Suprapubic skin (tissue), 4 donors: ENCODE results near the gene ATP5F1C. TPM values are rescaled to one million over a fixed set of nuclear protein-coding genes. Genes with fewer than 3 reads are reported as not detected.
"Not testable (repeated sequence)": the region's sequence is repeated elsewhere in the genome, so short reads cannot be mapped to it uniquely, and the experiment has no call there.

ENCODE experiments used
- DNase-seq, 2 donors: peaks; one replicate each; pipeline ENCODE4 v3.0.0-alpha.2; 2019; ENCODE audit warnings: low spot score in 2 of 2
- H3K27ac ChIP-seq: fragments of 200-600 bp; sonication (generic); one replicate; pipeline ENCODE4 v1.5.1; 2019
- H3K27me3 ChIP-seq: fragments of 200-600 bp; sonication (generic); one replicate; pipeline ENCODE4 v1.5.1; 2019
- H3K36me3 ChIP-seq: fragments of 200-600 bp; sonication (generic); one replicate; pipeline ENCODE4 v1.5.1; 2019
- H3K4me1 ChIP-seq: fragments of 200-600 bp; sonication (generic); one replicate; pipeline ENCODE4 v1.5.1; 2019
- H3K4me3 ChIP-seq: fragments of 200-600 bp; sonication (generic); one replicate; pipeline ENCODE4 v1.5.1; 2019; ENCODE audit warnings: mild to moderate bottlenecking
- H3K9me3 ChIP-seq: fragments of 200-600 bp; sonication (generic); one replicate; pipeline ENCODE4 v1.5.1; 2019
- EP300 ChIP-seq: sonication (generic); formaldehyde crosslinking; IDR thresholded peaks from one replicate; pipeline ENCODE4 v1.6.1; 2017; ENCODE audit warnings: antibody characterized with exemption
- POLR2A ChIP-seq, 2 donors: fragments of 450-650 bp; IDR thresholded peaks; one replicate each; pipeline ENCODE4 v1.6.1; 2017; ENCODE audit warnings: antibody characterized with exemption in 2 of 2, mild to moderate bottlenecking in 2 of 2, moderate library complexity in 2 of 2
- POLR2AphosphoS5 ChIP-seq, 3 donors: sonication (generic); formaldehyde crosslinking; IDR thresholded peaks; one replicate each; pipeline ENCODE4 v1.6.1; 2017; ENCODE audit warnings: antibody characterized with exemption in 3 of 3
- WGBS: methylation state at CpG from one replicate; pipeline ENCODE4 v1.1.5; 2018; 5-methylcytosine and 5-hydroxymethylcytosine counted together
- total RNA-seq, 4 donors: library from RNA; depleted of rRNA; stranded (reverse); fragments of >200 nt; gene quantifications; one replicate each; pipeline ENCODE4 v1.1.0, GENCODE V29; 2016
- TF ChIP-seq, protein P1 (sequence below), 2 donors: fragments of 200-600 bp in 1 of 2; fragments of 450-650 bp in 1 of 2; sonication (generic) in 1 of 2; IDR thresholded peaks; one replicate each; pipeline ENCODE4 v1.5.1; 2016 to 2019; ENCODE audit warnings: antibody characterized with exemption in 2 of 2, mild to moderate bottlenecking in 1 of 2, moderate library complexity in 1 of 2

ATP5F1C gene
- total RNA-seq, result 100 to 1,000 TPM; 188 to 226 (median 205) TPM

DNA sequence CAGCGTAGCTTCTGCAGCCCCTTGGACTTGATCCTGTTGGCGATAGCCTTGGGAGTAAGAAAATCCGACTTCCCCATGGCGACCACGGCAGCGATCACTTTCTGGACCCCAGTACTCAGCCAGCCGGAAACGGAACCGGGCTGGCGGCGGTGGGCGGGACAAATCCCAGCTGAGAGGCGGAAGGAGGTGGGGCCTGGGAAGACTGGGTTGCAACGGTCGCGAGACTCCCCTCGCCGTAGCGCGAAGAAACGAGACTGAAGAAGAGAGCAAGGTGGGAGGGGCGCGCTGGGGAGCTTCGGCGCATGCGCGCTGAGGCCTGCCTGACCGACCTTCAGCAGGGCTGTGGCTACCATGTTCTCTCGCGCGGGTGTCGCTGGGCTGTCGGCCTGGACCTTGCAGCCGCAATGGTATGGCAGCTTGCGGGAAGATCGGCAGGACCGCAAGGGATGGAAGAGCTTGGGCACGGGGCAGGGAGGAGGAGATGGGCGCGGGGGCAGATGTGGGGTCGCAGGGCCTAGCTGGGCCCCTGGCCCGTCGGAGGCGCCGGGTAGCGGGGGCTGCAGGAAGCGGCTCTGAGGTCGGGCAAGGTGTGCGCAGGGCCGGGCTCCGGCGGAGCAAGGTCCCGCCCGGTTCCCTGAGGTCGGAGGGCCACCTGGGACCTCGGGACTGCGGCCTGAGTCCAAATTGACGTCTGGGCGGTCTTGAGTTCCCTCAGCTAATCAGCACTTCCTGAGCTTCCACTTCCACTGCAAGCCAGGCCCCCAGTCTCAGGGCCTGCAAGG lies at the start of gene ATP5F1C, which contains the start of gene KIN:
TSS of gene ATP5F1C (plus strand) at position 321 of the 782 bp plus-strand sequence. CDS start at position 352, 31 bp downstream.
TSS of gene KIN (minus strand) at position 137 of the 782 bp plus-strand sequence. CDS start at position 77, 60 bp downstream.
- Histone ChIP-seq H3K27ac (peak within 1 kb of the TSS; percentile 93), H3K4me1 (peaks cover 61% of the 10 kb centered on the region), H3K36me3 (no peaks in the 10 kb centered on the region), H3K27me3 (no peaks in the 10 kb centered on the region), H3K9me3 (no peaks in the 10 kb centered on the region), H3K4me3 (peak within 1 kb of the TSS; percentile 98)
- DNase-seq, result peak; percentile 98
- 0% methylated on average over 10 of the region's 59 CpGs for WGBS
- TF ChIP-seq POLR2AphosphoS5 (IDR thresholded peaks at IDR 0.05) (peak in 2 of 3 donors; percentile 43 to 72), EP300 (peak; percentile 9), POLR2A (IDR thresholded peaks at IDR 0.05) (peak; percentile 33 to 84)
- TF ChIP-seq, protein P1, sequence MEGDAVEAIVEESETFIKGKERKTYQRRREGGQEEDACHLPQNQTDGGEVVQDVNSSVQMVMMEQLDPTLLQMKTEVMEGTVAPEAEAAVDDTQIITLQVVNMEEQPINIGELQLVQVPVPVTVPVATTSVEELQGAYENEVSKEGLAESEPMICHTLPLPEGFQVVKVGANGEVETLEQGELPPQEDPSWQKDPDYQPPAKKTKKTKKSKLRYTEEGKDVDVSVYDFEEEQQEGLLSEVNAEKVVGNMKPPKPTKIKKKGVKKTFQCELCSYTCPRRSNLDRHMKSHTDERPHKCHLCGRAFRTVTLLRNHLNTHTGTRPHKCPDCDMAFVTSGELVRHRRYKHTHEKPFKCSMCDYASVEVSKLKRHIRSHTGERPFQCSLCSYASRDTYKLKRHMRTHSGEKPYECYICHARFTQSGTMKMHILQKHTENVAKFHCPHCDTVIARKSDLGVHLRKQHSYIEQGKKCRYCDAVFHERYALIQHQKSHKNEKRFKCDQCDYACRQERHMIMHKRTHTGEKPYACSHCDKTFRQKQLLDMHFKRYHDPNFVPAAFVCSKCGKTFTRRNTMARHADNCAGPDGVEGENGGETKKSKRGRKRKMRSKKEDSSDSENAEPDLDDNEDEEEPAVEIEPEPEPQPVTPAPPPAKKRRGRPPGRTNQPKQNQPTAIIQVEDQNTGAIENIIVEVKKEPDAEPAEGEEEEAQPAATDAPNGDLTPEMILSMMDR (IDR thresholded peaks at IDR 0.05), result no peak

DNA sequence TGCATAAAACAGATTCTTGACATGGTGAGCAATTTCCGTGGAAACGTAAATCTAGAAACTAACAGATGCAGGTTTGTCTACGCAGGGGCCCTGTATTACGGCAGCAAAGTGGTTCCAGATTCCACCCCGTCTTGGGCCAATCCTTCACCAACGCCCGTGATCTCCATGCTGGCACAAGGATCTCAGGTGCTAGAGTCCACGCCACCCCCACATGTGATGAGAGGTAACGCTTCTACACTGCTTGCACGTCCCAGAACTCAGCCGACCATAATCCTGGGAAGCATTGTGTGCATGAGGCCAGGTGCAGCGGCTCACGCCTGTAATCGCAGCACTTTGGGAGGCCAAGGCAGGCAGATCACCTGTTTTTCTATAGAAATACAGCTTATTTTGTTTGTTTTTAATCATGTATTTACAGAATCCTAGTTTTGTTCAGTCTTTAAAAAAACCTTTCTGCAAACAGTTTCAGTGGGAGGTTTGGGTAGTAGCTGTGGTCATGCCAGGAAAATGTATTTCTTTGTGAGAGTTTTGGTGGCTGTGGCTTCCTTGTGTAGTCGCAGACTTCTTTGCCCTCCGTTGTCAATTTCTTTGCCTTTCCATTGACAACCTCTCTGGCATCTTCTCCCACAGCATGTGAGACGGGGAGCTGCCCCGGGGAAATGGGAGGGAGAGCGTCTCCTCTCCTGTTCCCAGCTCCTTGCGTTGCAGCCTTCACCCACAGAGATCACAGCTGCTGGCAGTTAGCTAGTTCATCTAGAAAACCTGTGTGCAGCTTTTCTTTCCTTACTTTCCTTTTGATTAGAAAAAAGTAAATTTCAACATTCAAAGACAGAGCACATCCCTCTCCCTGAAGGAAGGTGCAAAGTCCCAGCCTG lies 49.2 kb upstream of the ATP5F1C start:
- no peak overlapping the region for H3K4me3 ChIP-seq
- TF ChIP-seq POLR2A (IDR thresholded peaks at IDR 0.05) (no peak), POLR2AphosphoS5 (IDR thresholded peaks at IDR 0.05) (no peak), EP300 (no peak)
- TF ChIP-seq, protein P1 (IDR thresholded peaks at IDR 0.05), result no peak
- WGBS, result 64% methylated on average over 20 of the region's 20 CpGs
- H3K4me1 ChIP-seq, result no peaks in the 10 kb centered on the region
- no peaks in the 10 kb centered on the region for H3K36me3 ChIP-seq
- no peaks in the 10 kb centered on the region for H3K9me3 ChIP-seq
- peaks cover 4% of the 10 kb centered on the region for H3K27me3 ChIP-seq
- H3K27ac ChIP-seq, result no peak overlapping the region
- DNase-seq, result no peak

DNA sequence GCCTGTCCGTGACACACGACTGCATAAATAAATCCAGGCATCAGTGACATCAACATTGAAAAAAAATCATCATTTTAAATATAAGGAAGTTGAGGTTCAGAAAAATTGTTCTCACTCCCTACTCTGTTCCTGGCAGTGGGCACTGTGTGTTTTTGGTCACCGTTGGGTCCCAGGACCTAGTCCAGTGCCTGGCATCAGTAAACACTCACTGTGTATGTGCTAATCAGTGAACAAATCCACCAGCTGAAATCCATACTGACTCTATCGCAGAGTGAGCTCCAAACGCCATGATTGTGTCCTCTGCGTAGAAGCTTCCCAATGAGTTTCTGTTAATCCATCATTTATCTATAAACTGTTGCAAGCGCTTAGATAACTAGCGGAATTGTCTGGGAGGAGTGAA lies 43.7 kb upstream of the ATP5F1C start:
- Histone ChIP-seq H3K9me3 (no peaks in the 10 kb centered on the region), H3K27ac (no peak overlapping the region), H3K27me3 (no peaks in the 10 kb centered on the region), H3K36me3 (no peaks in the 10 kb centered on the region), H3K4me3 (no peak overlapping the region), H3K4me1 (no peaks in the 10 kb centered on the region)
- 92% methylated on average over 8 of the region's 8 CpGs for whole genome bisulfite sequencing
- no peak for DNase-seq
- TF ChIP-seq, protein P1 (IDR thresholded peaks at IDR 0.05), result no peak
- TF ChIP-seq POLR2A (IDR thresholded peaks at IDR 0.05), result no peak

DNA sequence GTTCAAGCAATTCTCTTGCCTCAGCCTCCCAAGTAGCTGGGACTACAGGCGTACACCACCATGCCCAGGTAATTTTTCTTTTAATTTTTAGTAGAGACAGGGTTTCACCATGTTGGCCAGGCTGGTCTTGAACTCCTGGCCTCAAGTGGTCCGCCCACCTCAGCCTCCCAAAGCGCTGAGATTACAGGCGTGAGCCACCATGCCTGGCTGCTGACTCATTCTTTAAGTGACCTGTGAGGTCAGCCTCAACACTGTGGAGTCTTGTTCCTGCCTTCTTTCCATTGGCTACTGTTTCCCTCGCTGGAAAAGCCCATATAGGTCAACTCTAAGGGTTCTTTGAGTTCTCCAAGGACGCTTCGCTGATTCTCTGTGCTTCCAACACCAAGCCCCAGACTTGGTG lies 39.3 kb upstream of the ATP5F1C start:
- H3K9me3 ChIP-seq, H3K4me3 ChIP-seq, DNase-seq, H3K27ac ChIP-seq, H3K4me1 ChIP-seq, H3K27me3 ChIP-seq: not testable (repeated sequence)
- peaks cover 17% of the 10 kb centered on the region for H3K36me3 ChIP-seq
- WGBS, result 93% methylated on average over 7 of the region's 7 CpGs

DNA sequence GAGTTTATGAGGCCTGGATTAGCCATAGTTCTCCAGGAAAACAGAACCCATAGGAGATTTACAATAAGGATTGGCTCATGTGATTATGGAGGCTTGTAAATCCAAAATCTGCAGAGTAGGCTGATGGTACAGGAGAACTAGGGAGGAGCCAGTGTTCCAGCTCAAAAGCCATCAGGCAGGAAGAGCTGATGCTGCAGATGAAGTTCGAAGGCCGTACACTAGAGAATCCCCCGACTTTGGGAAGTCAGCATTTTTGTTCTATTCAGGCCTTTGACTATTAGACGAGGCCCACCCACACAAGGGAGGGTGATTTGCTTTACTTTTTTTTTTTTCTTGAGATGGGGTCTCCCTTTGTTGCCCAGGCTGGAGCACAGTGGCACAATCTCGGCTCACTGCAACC lies 37.8 kb upstream of the ATP5F1C start:
- Histone ChIP-seq H3K27me3 (no peaks in the 10 kb centered on the region), H3K4me1 (no peaks in the 10 kb centered on the region), H3K27ac (no peak overlapping the region), H3K9me3 (no peaks in the 10 kb centered on the region), H3K4me3 (no peak overlapping the region), H3K36me3 (peaks cover 33% of the 10 kb centered on the region)
- DNase-seq, result no peak
- 86% methylated on average over 5 of the region's 5 CpGs for WGBS
- TF ChIP-seq, protein P1 (IDR thresholded peaks at IDR 0.05), result no peak
- TF ChIP-seq POLR2AphosphoS5 (IDR thresholded peaks at IDR 0.05) (no peak), EP300 (no peak), POLR2A (IDR thresholded peaks at IDR 0.05) (no peak)
